SH-SY5Y (cell line): Measurements from ENCODE around the gene CRACR2A.

Experiments
- GATA2 ChIP-seq: IDR thresholded peaks from 2 replicates; pipeline ENCODE4 v1.6.1; 2011; ENCODE audit warnings: mild to moderate bottlenecking, low read depth, low read length
- GATA3 ChIP-seq: IDR thresholded peaks from 2 replicates; pipeline ENCODE4 v1.6.1; 2011; ENCODE audit warnings: low read depth, mild to moderate bottlenecking, low read length, moderate library complexity

- no peak for TF ChIP-seq GATA3
- TF ChIP-seq GATA2: no peak
Measured at GRCh38 chr12:3740480-3741231, 12.3 kb downstream of the CRACR2A start.
